OCI-M2 (cell line): Measurements from ENCODE around the gene SLC26A6.

ENCODE experiments used
- DNase-seq: peaks from one replicate; lab custom pipeline; 2025; ENCODE audit not compliant: unreplicated experiment; lab: John Stamatoyannopoulos, UW

Gene SLC26A6

DNA sequence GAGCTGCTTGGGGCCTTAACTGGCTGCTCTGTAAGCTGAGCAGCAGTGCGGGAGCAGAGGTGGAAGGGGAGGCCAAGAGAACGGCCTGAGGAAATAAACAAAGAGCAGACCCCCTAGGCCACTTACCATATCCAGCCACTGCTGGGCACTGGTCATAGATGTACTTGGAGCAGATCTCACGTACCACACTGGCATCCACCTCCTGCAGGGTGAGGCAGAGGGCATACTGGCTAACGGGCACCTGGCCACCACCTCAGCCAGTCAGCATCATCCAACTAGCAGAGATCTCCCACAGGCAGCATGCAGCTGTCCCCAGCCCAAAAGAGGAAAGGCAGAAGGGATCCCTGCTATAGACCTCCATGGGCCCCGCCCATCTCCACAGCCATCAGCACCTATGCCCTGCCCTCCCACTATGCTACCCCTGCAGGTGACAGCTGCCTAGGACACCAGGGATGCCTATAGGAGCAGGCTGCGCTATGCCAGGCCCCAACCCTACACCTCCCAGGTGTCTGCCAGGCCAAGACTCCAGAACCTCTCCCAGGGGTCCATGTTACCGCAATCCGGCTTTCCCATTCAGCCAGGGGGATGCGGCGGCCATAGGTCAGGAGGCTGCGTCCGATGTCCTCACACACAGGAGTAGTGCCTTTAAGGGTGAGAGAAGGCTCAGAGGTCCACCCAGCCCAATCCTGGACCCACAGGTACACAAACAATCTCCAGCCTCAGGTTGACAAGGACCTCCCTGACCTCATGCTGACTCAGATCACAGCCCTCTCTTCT, 35.6 kb downstream of the SLC26A6 start:
- no peak for DNase-seq

DNA sequence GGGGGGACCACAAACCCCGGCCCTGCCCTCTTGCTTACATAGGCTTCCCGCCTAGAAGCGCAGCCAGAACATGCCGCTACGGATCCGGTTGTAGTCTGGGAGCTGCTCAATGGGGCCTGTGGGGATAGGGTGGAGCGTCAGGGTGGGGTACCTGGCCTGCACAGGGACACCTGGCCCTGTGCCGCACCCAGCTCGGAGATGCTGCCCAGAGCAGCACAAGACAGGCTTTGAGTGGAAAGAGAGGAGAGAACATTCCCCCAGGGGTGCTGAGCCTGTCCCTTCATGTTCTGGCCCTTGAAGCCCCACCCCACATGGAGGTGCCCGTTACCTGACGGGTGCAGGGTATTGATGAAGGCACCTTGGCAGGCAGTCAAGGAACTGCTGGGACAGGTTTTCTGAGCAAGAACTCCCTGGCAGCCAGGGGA, 36.2 kb downstream of the SLC26A6 start:
- DNase-seq: no peak

DNA sequence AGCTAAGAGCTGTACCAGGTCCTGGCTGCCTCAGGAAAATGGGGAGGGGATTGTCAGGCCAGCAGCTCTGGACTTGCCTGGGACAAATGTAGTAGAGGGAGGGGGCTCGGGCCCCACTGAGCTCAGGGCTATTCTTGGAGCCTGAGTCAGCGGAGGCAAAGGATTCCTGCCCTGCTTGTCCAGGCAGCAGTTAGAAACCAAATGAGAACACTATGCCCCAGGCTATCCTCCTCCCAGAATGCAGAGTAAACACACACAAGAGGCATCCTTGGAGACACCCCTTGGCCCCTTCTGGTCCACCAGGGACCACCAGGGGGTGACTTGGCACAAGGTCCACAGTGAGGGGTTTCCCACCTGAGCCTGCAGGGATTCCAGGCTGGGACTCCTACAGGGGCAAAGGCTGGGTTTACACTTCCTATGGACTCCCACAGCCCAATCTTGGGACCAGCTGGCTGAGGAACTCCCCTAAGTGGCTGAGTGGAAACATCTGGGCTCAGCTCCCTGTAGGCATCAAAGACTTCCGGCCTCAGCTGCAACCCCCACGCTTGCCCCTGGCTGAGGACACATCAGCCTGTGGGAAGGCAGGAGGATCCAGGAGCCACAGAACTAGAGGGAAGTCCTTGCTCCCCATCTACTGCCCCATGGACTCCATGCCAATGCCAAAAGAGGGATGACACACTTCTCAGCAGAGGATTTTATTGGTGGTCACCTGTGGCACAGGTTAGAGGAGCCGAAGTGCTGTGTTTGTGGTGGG, 36.8 kb downstream of the SLC26A6 start:
- no peak for DNase-seq

DNA sequence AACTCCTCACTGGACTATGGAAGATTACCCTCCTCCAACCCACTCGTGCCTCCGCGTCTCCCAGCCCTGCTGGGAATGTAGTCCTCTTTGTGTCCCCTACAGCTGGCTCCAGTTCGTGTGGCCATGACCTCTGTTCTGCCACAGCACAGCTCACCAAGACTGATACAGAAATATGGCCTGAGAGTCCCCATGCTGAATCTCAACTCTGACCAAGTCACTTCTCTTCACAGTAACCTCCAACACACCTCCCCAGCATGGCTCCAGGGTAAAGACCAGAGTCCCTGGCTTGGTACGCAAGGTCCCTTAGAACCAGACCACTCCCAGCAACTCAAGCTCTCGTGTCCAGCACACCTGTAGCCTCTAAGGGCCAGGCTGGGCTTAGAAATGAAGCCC, 37.9 kb downstream of the SLC26A6 start:
- no peak for DNase-seq

DNA sequence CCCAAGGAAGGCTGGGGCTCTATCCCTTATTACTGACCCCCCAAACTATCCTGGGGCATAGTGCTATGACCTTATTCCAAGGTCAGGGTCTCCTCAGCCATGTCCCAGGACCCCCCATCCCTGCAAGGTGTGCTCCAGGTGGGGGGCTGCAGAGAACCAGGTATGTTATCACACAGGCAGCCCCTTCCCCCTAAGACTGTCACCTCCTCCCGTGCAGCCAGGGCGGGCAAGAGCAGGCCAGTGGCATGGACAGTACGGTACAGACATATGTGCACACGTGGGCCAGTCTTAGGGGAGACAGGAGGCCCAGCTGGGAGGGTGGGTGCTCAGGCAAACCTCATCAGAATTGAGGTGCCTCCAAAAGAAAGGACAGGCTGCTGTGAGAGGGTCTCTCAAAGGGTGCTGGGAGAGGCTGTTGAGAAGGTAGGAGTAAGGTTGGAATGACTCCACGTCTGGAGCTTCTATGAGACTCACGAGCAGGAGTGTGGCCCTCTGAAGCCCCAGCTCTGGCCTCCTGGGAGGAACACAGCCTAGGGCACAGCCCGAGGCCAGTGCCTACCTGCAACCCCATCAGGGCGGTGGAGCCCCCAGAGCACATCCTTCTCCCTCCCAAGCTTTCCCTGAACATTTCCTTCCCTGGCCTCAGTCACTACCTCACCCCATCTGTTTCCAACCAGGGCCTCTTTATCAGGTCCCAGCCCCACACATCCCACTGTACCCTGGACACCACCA, 38.4 kb downstream of the SLC26A6 start:
- no peak for DNase-seq

DNA sequence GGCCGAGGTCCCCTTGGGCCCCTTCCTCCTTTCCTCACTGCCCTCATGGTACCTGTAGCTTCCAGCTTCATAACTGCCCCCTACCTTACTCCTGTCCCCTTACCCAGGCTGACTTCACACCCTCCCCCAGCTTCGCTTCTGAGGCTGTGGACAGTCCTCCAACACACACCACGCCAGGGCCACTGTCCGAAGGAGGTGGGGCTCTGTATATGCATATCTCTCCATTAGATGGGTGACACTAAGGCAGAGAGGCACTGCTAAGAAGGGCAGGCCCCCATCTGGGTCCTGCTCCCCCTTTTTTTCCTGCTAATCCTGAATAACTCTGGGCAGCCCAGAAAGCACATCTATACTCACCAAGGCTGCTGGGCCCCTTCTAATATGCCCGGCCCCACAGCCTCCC, 39.1 kb downstream of the SLC26A6 start:
- DNase-seq: no peak

DNA sequence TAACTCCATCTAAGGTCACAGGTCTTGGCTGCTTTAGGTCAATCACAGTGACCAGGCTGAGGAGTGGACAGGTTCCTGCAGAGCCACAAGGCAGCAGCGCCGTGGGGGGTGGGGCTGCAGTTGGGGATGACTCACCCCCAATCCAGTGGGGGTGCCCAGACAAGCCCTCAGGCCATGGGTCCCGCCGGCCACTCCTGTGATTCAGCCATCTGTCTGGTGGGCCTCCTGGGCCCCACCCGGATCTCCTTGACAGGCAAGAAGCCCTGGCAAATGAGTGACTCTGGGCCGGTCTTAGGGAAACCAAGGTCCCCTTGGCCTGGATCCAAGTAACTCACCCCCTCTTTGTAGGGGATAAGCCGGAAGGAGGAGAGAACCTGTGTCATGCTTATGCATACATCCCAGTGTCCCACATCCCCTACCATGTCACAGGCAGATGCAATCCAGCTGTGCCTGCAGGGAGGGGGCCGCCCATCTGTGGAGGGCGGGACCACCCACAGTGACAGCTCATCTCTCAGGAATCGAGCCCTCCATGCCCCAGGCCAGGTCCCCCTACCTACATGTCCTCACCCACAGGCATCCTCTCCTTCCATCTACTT, 39.6 kb downstream of the SLC26A6 start:
- DNase-seq: no peak

DNA sequence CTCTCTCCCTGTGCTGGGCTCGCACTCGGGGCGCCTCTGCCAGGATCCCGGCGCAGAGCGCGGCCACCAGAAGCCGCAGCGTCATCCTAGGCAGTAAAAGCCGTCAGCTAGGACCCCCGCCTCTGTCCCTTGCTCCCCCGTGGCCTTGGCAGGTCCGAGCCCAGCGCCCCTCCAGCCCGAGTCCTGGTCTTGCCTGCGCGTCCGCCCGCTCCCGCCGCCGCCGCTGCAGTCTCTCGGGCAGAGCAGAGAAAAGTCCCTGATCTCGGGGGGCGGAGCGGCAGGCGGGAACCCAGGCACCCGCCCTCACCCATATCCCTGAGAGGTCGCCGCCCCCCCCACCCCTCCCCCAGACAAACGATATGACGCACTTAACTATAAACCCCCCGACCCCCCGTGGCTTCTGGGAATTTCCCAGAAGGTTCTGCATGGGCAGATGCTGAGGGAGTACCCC, 40.2 kb downstream of the SLC26A6 start, which contains the start of gene COL7A1:
TSS of gene COL7A1 (minus strand) at position 255 of the 451 bp plus-strand sequence. CDS start at position 85, 170 bp downstream.
- no peak for DNase-seq

DNA sequence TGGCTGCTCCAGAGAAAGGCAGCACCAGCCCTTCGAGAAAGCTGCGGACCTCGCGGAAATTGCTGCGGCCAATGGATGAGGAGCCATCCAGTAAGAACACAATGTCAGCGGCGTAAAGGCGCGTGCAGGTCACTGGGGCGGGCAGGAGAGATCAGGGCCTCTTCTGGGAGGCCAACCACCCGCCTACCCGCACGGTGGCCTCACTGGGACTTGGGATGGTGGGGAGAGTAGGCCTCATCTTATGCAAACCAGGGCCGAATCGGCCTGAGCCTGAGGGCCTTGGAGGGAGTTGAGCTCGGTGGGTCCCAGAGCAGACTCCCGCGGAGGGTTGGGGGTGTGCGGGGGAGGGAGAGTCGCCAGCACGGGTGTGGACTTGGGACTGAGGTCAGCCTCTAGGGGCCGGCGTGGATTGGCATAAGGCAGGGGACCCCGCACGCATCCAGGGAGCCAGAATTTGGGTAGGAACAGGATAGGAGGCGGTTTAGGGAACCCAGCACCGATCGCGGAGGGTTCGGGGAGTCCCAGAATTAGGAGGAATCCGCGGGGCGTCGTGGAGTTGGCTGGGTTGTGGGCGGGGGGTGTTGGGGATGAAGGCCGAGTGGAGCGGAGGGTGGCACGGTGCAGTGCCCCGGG, 40.7 kb downstream of the SLC26A6 start:
- DNase-seq: no peak

DNA sequence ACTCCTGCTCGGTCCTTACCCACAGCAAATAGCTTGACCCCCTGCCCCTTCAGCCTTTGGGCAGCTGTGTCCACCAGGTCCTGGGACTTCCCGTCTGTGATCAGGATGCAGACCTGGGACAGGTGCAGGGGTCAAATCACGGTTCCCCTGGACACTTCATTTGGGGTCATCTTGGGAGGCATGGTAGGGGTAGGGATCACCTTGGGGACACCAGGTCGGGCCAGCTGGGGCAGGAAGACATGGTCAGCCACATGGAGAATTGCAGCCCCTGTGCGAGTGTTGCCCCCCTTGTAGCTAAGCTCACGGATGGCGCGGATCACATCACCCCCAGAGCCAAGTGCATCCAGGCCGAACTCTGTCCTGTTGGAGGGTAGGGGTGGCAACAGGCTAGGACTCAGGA, 41.9 kb downstream of the SLC26A6 start:
- no peak for DNase-seq

DNA sequence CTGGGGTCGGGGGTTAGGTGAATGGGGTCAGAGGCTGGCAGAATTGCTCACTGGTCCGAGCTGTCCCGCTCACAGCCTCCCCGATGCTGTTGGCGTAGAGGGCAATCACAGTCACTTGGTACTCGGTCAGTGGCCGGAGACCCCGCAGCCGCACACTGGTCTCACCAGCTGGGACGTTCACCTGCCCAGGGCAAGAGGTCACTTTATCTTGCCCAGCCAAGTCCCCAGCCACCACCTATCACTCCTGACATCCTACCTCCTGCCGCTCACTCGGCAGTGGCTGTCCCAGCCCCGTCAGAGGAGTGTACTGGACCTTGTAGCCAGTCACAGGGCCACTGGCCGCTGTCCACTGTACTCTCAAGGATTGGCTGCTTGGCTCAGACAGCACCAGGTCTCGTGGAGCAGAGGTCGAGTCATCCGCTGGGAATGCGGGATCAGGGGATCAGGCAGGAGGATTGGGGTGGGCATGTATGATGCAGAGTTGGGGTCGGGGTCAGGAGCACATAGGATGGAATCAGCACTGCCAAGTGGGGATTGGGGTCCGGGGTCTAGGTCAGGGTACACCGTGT, 42.7 kb downstream of the SLC26A6 start:
- no peak for DNase-seq

DNA sequence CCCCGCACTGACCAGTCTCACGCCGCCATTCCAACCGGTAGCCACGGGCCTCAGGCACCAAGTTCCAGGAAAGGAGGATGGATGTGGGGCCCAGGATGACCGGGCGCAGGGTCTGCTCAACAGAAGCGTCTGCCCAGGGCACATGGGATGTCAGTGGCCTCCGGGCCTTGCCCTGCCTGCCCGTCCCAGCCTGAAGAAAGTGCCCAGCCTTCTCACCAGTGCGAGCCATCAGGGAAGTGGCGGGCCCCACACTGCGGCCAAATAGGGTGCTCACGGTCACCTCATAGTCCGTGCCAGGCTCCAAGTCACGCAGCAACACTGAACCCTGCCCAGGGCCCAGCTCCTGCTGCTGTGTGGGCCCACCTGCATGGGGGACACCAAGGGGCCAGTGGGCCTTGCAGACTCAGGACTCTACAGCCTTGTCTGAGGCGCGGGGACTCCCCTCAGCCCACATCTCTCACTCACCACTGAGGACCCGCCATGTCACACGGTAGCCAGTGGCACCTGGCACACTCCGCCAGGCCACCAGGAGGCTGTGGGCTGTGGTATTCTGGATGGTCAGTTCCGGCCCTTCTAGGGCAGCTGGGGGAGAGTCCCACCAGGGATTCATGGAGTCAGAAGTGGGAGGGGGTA, 43.3 kb downstream of the SLC26A6 start:
- DNase-seq: no peak

DNA sequence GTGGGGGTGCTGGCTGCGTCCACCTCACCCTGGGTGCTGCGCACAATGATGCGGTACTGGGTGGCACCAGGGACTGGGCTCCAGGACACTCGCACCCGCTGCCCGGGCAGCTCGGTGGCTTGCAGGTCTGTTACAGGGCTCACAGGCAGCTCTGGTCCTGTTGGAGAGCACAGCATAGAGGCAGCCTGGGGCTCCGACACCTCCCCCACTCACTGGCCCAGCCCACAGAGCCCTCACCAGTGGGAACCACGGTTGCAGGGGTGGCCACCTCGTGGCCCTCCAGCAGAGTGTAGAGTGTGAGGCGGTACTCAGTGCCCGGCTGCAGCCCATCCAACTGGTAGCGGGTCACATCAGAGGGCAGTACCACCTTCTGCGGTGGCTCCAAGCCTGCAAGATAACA, 43.8 kb downstream of the SLC26A6 start:
- DNase-seq: no peak

DNA sequence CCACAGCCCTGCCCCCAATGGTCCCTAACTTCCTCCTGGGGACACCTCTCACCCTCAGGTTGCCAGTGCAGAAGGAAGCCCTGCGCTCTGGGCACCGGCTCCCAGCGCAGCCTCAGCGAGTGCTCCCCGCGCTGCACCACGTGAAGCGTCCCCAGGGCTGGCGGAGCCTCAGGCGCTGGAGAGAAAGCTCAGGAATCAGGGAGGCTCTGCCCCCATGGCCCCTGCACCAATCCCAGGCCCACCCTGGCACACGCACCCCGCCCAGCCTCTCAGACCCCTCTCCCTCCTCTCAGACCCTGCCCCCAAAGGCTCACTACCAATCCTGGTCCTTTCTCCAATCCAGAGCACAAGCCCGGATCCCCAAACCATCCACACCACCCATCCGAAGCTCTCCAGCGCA, 47.0 kb downstream of the SLC26A6 start:
- no peak for DNase-seq

DNA sequence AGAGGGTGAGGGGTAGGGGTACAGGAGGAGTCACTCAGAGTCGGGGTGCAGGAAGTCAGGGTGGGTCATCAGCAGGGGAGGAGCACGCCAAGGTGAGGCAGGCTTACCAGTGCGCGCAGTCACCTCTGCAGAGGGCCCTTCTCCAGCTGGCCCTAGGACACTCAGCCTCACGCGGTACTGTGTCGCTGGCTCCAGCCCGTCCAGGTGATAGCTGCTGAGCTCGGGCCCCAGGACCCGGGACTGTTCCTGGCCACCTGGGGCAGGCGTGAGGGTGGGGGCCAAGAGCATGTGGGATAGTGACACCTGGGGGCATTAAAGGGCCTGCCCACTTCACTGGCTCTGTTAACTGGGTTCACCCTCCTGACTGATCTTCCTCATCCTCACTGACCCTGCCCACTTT, 47.6 kb downstream of the SLC26A6 start:
- DNase-seq: no peak

DNA sequence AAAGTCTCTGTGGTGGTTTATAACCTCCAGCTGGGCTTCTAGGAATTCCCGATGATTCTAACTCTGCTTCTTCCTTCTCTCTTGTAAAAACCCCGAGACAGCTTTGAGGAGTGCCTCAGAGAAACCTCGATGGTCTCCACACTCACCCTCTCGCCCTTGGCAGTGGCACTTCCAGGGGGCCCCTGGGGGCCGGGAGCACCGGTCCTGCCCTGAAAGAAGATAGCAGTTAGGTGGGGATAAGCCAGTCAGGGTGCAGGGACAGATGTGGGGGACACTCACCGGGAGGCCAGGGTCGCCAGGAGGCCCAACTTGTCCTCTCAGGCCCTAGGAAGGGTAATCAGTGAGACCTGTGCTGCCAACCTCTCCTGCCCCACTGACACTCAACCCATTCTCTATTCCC, 49.9 kb downstream of the SLC26A6 start:
- DNase-seq: no peak

DNA sequence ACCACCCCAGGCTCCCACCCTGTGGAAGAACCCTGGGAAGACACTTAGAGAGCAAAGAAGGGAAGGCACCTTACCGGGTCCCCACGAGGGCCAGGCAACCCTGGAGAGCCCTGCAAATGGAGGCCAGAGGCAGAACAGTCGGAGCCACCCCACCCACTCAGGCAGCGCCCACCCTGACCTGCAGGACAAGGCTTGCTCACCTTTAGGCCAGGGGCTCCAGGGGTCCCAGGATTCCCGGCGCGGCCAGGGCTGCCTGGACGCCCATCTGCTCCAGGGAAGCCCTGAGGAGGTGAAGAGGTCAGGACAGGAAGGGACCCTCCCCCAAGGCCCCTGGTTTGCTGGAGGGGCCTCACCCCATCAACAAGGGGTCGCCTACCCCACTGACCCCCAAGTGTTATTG, 50.4 kb downstream of the SLC26A6 start:
- no peak for DNase-seq

DNA sequence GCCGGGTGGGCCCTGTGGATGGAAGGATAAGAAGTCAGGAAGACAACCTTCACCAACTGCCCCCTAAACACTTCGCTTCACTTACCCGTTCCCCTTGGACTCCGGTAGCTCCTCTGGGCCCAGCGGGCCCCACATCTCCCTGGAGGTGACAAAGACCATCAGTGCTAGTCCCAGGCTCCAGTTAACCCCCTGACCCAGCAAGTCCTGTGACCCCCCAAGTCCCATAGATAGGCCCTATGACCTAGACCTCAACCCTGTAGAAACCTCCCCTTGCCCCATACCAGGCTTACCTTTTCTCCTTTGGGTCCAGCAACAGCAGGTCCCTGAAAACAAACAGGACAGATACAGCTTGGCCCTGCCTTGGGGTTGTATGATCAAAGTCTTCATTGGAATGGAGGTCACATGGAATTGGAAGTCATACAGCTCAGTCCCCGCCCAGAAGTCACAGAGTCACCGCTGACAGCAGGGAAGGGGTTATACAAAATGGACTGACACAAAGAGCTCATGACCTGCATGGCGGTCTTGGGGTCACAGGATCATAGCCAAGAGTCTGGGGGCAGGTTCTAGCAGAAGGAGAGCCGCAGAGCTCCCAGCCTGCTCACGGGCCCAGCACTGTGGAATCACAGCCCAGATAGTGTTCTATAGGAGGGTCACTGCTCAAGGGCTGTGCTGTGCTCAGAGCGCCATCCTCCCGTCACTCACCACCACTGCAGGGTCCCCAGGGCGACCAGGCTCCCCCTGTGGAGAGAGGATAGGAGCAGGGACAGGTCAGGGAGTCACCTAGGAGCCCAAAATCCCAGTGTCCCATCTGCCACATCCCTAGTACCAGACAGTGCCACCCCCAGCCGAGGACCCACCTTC, 53.4 kb downstream of the SLC26A6 start:
- no peak for DNase-seq

DNA sequence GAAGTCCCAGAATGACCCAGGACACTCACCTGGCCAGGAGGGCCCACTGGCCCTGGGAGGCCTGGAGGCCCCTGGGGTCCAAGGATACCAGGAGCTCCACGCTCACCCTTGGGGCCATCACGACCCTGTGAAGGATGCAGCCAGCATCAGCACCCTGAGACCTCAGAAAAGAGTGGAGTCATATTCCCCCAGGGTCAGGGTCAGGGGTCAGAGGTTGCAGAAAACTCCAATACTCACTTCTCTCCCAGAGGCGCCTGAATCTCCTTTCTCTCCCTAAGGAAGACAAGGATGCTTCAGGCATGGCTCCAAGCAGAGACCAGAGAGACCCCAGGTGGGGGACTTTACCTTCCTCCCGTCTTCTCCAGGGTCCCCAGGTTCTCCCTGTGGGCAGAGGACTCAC, 58.6 kb downstream of the SLC26A6 start:
- no peak for DNase-seq
